Erythroblast (primary cell): ENCODE data around the gene ACIN1.

Source experiments
- GATA1 ChIP-seq: IDR thresholded peaks from 2 replicates; pipeline ENCODE4 v1.6.1; 2011; ENCODE audit warnings: low read depth, mild to moderate bottlenecking, control low read depth, low read length, moderate library complexity
- POLR2A ChIP-seq: IDR thresholded peaks from 2 replicates; pipeline ENCODE4 v1.6.1; 2011; ENCODE audit warnings: mild to moderate bottlenecking, low read length

GRCh38 chr14:23137192-23137812, 42.4 kb upstream of the ACIN1 start:
- TF ChIP-seq POLR2A (no peak), GATA1 (no peak)
